Measurements from ENCODE around the gene KIF5A.

The KIF5A gene

GRCh38 chr12:57606821-57607220 is 57.0 kb downstream of the KIF5A start:
- Histone ChIP-seq H3K9me2 (replicated peaks; ENCODE audit: low read depth, low read length) (no peaks in the 10 kb centered on the region), H3K27me3 (ENCODE audit: insufficient read depth, low read length, poor library complexity, severe bottlenecking) (no peaks in the 10 kb centered on the region), H3K79me2 (ENCODE audit: insufficient read depth, low read length) (no peaks in the 10 kb centered on the region), H3K9me3 (ENCODE audit: insufficient read depth, low read depth, low read length) (no peaks in the 10 kb centered on the region), H3K9ac (ENCODE audit: low read depth, low read length, poor library complexity, severe bottlenecking) (no peak overlapping the region), H3K4me1 (ENCODE audit: insufficient read depth, low read length, poor library complexity, severe bottlenecking) (peaks cover 29% of the 10 kb centered on the region), H3F3A (ENCODE audit: low read depth) (no peaks in the 10 kb centered on the region), H4K20me1 (ENCODE audit: insufficient read depth, low read length, poor library complexity, severe bottlenecking) (no peaks in the 10 kb centered on the region), H3K4me3 (ENCODE audit: low read length, poor library complexity, severe bottlenecking) (no peak overlapping the region), H3K4me2 (ENCODE audit: low read depth, low read length, poor library complexity, severe bottlenecking) (no peak overlapping the region), H2AFZ (ENCODE audit: low read length) (no peak overlapping the region), H3K36me3 (ENCODE audit: insufficient read depth, low read length) (peaks cover 8% of the 10 kb centered on the region; the same call in 1 of the 2 replicates)
- TF ChIP-seq CTCF (conservative IDR thresholded peaks at IDR 0.05; ENCODE audit: low read length) (no peak), EZH2phosphoT487 (IDR thresholded peaks at IDR 0.05; ENCODE audit: borderline replicate concordance) (no peak)

GRCh38 chr12:57607958-57608663 is 58.3 kb downstream of the KIF5A start:
- Histone ChIP-seq H4K20me1 (ENCODE audit: insufficient read depth, low read length, poor library complexity, severe bottlenecking) (no peaks in the 10 kb centered on the region), H3K4me2 (ENCODE audit: low read depth, low read length, poor library complexity, severe bottlenecking) (no peak overlapping the region), H3F3A (ENCODE audit: low read depth) (no peaks in the 10 kb centered on the region), H3K27me3 (ENCODE audit: insufficient read depth, low read length, poor library complexity, severe bottlenecking) (no peaks in the 10 kb centered on the region), H3K9me3 (ENCODE audit: insufficient read depth, low read depth, low read length) (no peaks in the 10 kb centered on the region), H3K9me2 (replicated peaks; ENCODE audit: low read depth, low read length) (no peaks in the 10 kb centered on the region), H2AFZ (ENCODE audit: low read length) (no peak overlapping the region), H3K79me2 (ENCODE audit: insufficient read depth, low read length) (no peaks in the 10 kb centered on the region), H3K36me3 (ENCODE audit: insufficient read depth, low read length) (no peaks in the 10 kb centered on the region), H3K4me1 (ENCODE audit: insufficient read depth, low read length, poor library complexity, severe bottlenecking) (peaks cover 37% of the 10 kb centered on the region), H3K4me3 (ENCODE audit: low read length, poor library complexity, severe bottlenecking) (no peak overlapping the region), H3K9ac (ENCODE audit: low read depth, low read length, poor library complexity, severe bottlenecking) (no peak overlapping the region)
- TF ChIP-seq CTCF (conservative IDR thresholded peaks at IDR 0.05; ENCODE audit: low read length) (no peak), EZH2phosphoT487 (IDR thresholded peaks at IDR 0.05; ENCODE audit: borderline replicate concordance) (no peak)

DNA sequence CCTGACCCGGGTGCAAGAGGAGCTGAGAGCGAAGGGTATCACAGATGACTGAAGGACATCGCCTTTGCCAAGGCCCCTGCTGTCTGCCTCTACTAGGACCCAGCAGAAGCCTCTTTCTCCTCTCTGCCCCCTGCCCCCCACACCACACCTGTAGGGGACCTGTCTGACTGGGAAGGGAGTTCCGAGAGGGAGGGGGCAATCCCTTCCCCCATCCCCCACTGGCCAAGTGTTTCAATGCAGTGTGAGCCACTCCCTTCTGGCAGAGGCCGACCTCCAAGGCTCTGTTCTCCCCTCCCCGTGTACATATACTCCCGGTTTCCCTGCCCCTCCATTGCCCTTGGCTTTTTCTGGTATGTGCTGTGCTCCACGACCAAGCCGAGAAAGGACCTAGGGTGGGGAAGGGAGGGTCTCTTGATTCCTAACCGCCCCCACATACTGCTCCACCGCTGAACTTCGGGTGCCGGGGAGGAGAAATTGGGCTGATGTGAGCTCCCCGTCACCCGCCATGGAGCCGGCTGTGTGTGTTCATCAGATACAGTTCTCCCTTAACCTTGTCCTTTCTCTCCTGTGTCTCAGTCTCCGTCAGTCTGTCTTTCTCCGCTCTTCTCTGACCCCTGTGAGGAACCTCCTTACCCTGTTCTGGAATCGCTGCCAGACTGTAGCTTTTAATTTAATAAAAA is 59.4 kb downstream of the KIF5A start:
- no peak overlapping the region for H3K4me3 ChIP-seq (ENCODE audit: low read length, poor library complexity, severe bottlenecking)
- H3K4me2 ChIP-seq (ENCODE audit: low read depth, low read length, poor library complexity, severe bottlenecking) = no peak overlapping the region
- H3K4me1 ChIP-seq (ENCODE audit: insufficient read depth, low read length, poor library complexity, severe bottlenecking) = peaks cover 35% of the 10 kb centered on the region

More for the DNA sequence above, 59.4 kb downstream of the KIF5A start:
- Histone ChIP-seq H3K9ac (ENCODE audit: low read depth, low read length, poor library complexity, severe bottlenecking) (no peak overlapping the region), H4K20me1 (ENCODE audit: insufficient read depth, low read length, poor library complexity, severe bottlenecking) (no peaks in the 10 kb centered on the region), H3K79me2 (ENCODE audit: insufficient read depth, low read length) (no peaks in the 10 kb centered on the region), H3K36me3 (ENCODE audit: insufficient read depth, low read length) (no peaks in the 10 kb centered on the region), H2AFZ (ENCODE audit: low read length) (no peak overlapping the region), H3K27me3 (ENCODE audit: insufficient read depth, low read length, poor library complexity, severe bottlenecking) (no peaks in the 10 kb centered on the region), H3K9me2 (replicated peaks; ENCODE audit: low read depth, low read length) (no peaks in the 10 kb centered on the region), H3F3A (ENCODE audit: low read depth) (no peaks in the 10 kb centered on the region), H3K9me3 (ENCODE audit: insufficient read depth, low read depth, low read length) (no peaks in the 10 kb centered on the region)
- TF ChIP-seq CTCF (conservative IDR thresholded peaks at IDR 0.05; ENCODE audit: low read length) (no peak), EZH2phosphoT487 (IDR thresholded peaks at IDR 0.05; ENCODE audit: borderline replicate concordance) (no peak)

Measured in Loucy (cell line).